OCI-M2 (cell line): ENCODE data around the gene SSTR4.

Source experiments
- DNase-seq: peaks from one replicate; lab custom pipeline; 2025; ENCODE audit not compliant: unreplicated experiment; lab: John Stamatoyannopoulos, UW

SSTR4 gene

GRCh38 chr20:23063168-23063567, 28.1 kb downstream of the SSTR4 start:
- no peak for DNase-seq

DNA sequence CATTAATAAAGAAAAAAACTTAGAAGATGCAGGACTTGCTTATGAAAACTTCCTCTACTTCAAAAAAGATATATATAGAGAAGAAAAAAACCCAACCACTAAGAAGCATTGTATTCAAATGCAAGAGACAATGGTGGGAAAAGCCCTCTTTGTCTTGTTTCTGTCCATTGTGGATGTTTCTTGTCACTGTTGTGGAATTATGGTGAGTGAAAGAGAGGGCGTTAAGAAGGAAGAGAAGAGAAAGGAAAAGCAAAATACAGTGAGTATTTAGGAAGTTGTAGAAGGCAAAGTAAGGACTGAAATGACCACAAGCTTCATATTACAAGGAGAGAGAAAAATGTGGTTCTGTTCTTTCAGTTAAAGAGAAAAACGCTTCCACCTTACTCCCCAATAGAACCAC, 28.5 kb downstream of the SSTR4 start:
- no peak for DNase-seq

- no peak for DNase-seq
These were observed 30.4 kb downstream of the SSTR4 start for GRCh38 chr20:23065266-23066201.

DNA sequence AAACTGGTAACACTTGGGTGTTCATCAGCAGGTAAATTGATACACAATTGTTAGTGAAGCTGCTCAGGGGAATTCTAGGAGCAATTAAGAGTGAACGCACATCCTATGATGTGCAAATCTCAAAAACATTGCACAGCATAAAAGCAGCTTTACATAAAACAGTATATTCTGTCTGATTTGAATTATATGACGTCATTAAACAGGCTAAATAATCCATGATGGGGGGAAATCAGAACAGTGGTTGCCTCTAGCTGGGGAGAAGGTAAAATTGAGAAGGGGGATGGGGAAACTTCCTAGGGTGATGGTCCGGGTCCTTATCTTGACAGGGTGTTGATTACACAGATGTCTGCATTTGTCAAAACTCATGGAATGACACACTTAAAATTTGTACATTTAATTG, 31.7 kb downstream of the SSTR4 start:
- DNase-seq: no peak

GRCh38 chr20:23068283-23068682, 33.2 kb downstream of the SSTR4 start:
- DNase-seq: no peak

GRCh38 chr20:23069108-23069507, 34.0 kb downstream of the SSTR4 start:
- no peak for DNase-seq

GRCh38 chr20:23071398-23071797, 36.3 kb downstream of the SSTR4 start:
- no peak for DNase-seq

GRCh38 chr20:23071996-23072395, 36.9 kb downstream of the SSTR4 start:
- DNase-seq: no peak

DNA sequence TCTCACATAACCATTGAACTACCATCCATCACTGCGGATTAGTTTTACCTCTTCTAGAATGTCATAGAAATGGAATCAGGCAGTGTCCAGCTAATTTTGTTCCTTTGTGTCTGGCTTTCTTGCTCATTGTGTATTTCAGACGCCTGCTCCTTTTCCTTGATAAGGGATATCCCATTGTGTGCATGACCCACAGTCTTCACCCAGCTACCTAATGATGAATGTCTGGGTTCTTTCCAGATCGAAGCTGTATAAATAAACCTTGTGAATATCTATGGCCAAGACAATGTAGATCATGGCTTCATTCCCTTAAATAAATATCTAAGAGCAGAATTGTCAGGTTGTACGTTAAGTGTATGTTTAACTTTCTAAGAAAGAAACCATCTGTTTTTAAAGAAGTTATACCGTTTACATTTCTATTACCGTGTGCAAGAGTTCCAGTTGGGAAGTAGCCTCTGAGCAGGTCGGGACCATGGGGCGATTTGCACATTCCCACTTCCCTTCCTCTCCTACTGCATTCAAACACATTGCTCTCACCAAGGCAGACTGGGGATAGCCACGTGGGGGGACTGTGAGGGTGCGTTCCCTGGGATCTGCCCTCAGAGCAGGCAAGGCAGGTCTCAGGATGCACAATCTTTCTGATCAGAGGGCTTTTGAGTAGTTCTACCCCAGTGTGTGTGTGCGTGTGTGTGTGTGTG, 37.9 kb downstream of the SSTR4 start:
- no peak for DNase-seq

- no peak for DNase-seq
These were observed 38.9 kb downstream of the SSTR4 start for GRCh38 chr20:23074052-23074451.

DNA sequence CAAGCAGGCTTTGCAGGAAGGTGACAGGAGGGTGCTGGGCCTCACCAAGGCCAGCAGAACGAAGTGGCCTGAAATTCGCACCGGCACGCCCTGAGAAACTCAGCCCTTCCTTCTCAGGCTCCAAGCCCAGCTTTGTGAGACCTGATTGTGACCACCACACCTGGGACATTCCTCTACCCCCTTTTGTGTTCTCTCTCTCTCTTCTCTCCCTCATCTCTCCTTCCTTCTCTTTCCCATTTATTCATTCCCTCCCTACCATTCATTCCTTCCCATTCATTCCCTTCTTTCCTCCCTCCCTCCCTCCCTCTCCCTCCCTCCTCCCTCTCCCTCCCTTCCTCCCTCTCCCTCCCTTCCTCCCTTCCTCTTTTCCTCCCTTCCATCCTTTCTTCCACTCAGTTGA, 42.2 kb downstream of the SSTR4 start:
- no peak for DNase-seq

DNA sequence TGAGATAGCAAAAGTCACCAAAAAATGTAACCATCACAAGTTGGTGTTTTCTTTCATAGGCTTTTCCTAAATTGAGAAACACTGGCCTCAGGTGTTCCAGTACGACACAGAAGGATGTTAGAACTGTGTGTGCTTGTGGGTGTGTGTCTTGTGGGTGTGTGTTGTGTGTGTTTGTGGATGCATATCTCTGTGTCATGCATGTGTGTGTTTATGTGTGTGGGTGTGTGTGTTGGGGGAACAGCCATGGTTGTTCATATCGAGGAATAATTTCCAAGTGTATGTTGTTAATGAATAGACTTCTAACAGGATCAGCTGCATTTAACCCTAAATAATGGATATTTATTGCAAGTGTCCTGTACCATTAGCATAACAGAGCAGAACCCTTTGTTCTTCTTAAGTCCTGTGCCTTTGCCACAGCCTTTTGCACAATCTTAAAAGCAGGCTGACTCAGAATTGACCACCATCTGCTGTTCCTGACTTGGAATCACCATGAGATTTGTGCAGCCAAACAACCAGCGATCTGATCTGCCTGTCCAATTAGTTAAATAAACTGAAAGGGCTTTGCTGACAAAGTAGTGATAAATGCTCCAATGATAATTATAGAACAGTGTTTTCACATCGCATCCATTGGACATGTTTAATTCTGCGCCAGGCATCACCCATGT, 43.4 kb downstream of the SSTR4 start:
- no peak for DNase-seq

DNA sequence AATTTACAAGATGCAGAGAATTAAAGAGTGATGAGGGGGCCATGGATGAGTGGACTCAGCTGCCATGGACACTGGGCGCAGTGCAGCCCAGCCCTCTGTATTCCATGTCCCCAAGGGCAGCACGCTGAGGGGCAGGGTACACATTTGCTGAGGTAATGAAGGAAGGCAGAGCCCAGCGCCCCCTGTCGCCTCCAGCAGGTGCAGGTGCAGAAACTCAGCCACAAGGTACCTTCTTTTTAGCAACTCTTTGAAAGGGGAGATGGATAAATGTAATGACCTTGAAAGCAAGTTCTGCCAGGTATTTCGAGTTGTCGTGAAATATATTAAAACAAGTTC, 43.9 kb downstream of the SSTR4 start:
- DNase-seq: no peak

GRCh38 chr20:23079926-23080325, 44.8 kb downstream of the SSTR4 start:
- no peak for DNase-seq

DNA sequence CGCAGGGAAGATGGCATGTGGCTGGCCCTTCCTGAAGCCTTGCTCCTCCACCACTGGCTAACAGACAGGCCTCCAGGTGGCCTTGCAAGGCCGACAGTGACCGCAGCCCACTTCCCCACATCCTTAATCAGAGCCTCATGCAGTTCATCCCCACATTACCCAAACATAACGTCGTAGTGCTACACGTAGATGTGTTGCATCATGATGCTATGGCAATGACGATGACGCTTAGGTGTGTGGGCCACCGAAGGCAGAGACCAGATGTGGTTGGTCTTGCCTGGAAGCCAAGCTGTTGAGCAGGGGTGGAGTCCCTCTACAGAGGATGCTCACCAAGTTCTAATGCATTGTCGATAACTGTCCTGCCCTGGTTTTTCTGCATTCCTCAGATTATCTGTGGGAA, 45.4 kb downstream of the SSTR4 start:
- no peak for DNase-seq

GRCh38 chr20:23081263-23081819, 46.2 kb downstream of the SSTR4 start:
- DNase-seq: no peak

GRCh38 chr20:23082846-23083552, 47.9 kb downstream of the SSTR4 start:
- DNase-seq: no peak

GRCh38 chr20:23083553-23084220, 48.6 kb downstream of the SSTR4 start:
- DNase-seq: no peak

GRCh38 chr20:23084282-23084844, 49.3 kb downstream of the SSTR4 start:
- no peak for DNase-seq

DNA sequence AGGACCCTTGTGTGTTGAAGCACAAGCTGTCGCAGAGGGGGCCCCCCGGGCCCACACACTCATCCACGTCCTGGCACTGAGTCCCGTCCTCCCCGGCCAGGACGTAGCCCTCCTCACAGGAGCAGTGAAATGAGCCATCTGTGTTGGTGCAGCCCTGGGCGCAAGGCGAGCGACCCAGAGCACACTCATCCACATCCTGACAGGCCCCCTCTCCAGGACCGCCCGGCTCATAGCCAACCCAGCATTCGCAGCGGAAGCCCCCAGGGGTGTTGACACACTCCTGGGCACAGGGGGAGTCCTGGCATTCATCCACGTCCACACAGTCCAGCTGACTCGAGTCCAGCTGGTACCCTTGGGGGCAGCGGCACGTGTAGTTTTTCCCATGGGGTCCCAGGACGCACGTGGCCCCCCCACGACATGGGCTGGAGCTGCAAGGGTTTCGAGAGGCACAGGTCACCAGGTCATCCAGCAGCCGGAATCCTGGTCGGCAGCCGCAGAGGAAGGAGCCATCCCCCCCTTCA, 49.8 kb downstream of the SSTR4 start:
- DNase-seq: no peak
